HCEC 1CT (cell line): ENCODE data around the gene KRTAP10-5.

Experiments
- DNase-seq: peaks from one replicate; pipeline ENCODE4 v3.0.0-alpha.2; 2017

KRTAP10-5 gene

GRCh38 chr21:44547656-44548331 is 32.6 kb downstream of the KRTAP10-5 start:
- DNase-seq, result no peak

- DNase-seq, result no peak
Observed at GRCh38 chr21:44544566-44544965, 35.8 kb downstream of the KRTAP10-5 start.

GRCh38 chr21:44542716-44543115 is 37.7 kb downstream of the KRTAP10-5 start:
- no peak for DNase-seq

GRCh38 chr21:44540741-44541288 is 39.6 kb downstream of the KRTAP10-5 start:
- no peak for DNase-seq

- no peak for DNase-seq
Observed at GRCh38 chr21:44539991-44540666, 40.3 kb downstream of the KRTAP10-5 start, which contains the start of gene KRTAP10-1. KRTAP10-1 (minus strand) TSS chr21:44540195; CDS start chr21:44540150, 45 bp downstream.

GRCh38 chr21:44539046-44539445 is 41.4 kb downstream of the KRTAP10-5 start:
- no peak for DNase-seq

GRCh38 chr21:44537930-44538911 is 42.2 kb downstream of the KRTAP10-5 start:
- DNase-seq, result no peak

- no peak for DNase-seq
Observed at GRCh38 chr21:44535963-44536362, 44.4 kb downstream of the KRTAP10-5 start.

GRCh38 chr21:44534688-44535087 is 45.7 kb downstream of the KRTAP10-5 start:
- no peak for DNase-seq

GRCh38 chr21:44533891-44534627 is 46.3 kb downstream of the KRTAP10-5 start:
- DNase-seq, result no peak

GRCh38 chr21:44533121-44533890 is 47.1 kb downstream of the KRTAP10-5 start:
- no peak for DNase-seq

- DNase-seq, result no peak
Observed at GRCh38 chr21:44532712-44533111, 47.7 kb downstream of the KRTAP10-5 start.

- DNase-seq, result no peak
Observed at GRCh38 chr21:44531606-44532564, 48.5 kb downstream of the KRTAP10-5 start.

- DNase-seq, result no peak
Observed at GRCh38 chr21:44530903-44531605, 49.4 kb downstream of the KRTAP10-5 start.

GRCh38 chr21:44530221-44530902 is 50.0 kb downstream of the KRTAP10-5 start:
- DNase-seq, result no peak

- no peak for DNase-seq
Observed at GRCh38 chr21:44529503-44530125, 50.8 kb downstream of the KRTAP10-5 start.
